ENCODE data around the gene CLCA2.

Gene CLCA2

GRCh38 chr1:86487811-86488141 is 63.8 kb downstream of the CLCA2 start:
- Histone ChIP-seq H3K4me1 (ENCODE audit: insufficient read depth, poor library complexity, severe bottlenecking) (no peaks in the 10 kb centered on the region), H3K36me3 (ENCODE audit: low read depth) (no peaks in the 10 kb centered on the region), H3K27me3 (ENCODE audit: insufficient read depth, poor library complexity, severe bottlenecking) (no peaks in the 10 kb centered on the region), H3K27ac (ENCODE audit: poor library complexity, severe bottlenecking) (no peak overlapping the region), H3K4me3 (ENCODE audit: severe bottlenecking) (no peak overlapping the region), H3K9me3 (ENCODE audit: severe bottlenecking) (no peaks in the 10 kb centered on the region)
- no peak for DNase-seq (ENCODE audit: low spot score)
- TF ChIP-seq CTCF (IDR thresholded peaks at IDR 0.05; ENCODE audit: poor library complexity, severe bottlenecking), result no peak
- no peak for ATAC-seq (ENCODE audit: low read depth)

GRCh38 chr1:86489242-86489878 is 65.4 kb downstream of the CLCA2 start:
- no peak for TF ChIP-seq CTCF (IDR thresholded peaks at IDR 0.05; ENCODE audit: poor library complexity, severe bottlenecking)

GRCh38 chr1:86491171-86491950 is 67.4 kb downstream of the CLCA2 start:
- Histone ChIP-seq H3K4me1 (ENCODE audit: insufficient read depth, poor library complexity, severe bottlenecking) (no peaks in the 10 kb centered on the region), H3K27me3 (ENCODE audit: insufficient read depth, poor library complexity, severe bottlenecking) (no peaks in the 10 kb centered on the region), H3K9me3 (ENCODE audit: severe bottlenecking) (no peaks in the 10 kb centered on the region), H3K36me3 (ENCODE audit: low read depth) (no peaks in the 10 kb centered on the region), H3K27ac (ENCODE audit: poor library complexity, severe bottlenecking) (no peak overlapping the region), H3K4me3 (ENCODE audit: severe bottlenecking) (no peak overlapping the region)
- TF ChIP-seq CTCF (IDR thresholded peaks at IDR 0.05; ENCODE audit: poor library complexity, severe bottlenecking), result no peak
- DNase-seq (ENCODE audit: low spot score), result no peak
- ATAC-seq (ENCODE audit: low read depth), result no peak

More at GRCh38 chr1:86489242-86489878, 65.4 kb downstream of the CLCA2 start:
- Histone ChIP-seq H3K27me3 (ENCODE audit: insufficient read depth, poor library complexity, severe bottlenecking) (no peaks in the 10 kb centered on the region), H3K4me1 (ENCODE audit: insufficient read depth, poor library complexity, severe bottlenecking) (no peaks in the 10 kb centered on the region), H3K9me3 (ENCODE audit: severe bottlenecking) (no peaks in the 10 kb centered on the region), H3K4me3 (ENCODE audit: severe bottlenecking) (no peak overlapping the region), H3K36me3 (ENCODE audit: low read depth) (no peaks in the 10 kb centered on the region), H3K27ac (ENCODE audit: poor library complexity, severe bottlenecking) (no peak overlapping the region)
- no peak for DNase-seq (ENCODE audit: low spot score)
- no peak for ATAC-seq (ENCODE audit: low read depth)

- no peak for DNase-seq (ENCODE audit: low spot score)
- Histone ChIP-seq H3K27me3 (ENCODE audit: insufficient read depth, poor library complexity, severe bottlenecking) (no peaks in the 10 kb centered on the region), H3K27ac (ENCODE audit: poor library complexity, severe bottlenecking) (no peak overlapping the region), H3K4me1 (ENCODE audit: insufficient read depth, poor library complexity, severe bottlenecking) (peaks cover 5% of the 10 kb centered on the region), H3K9me3 (ENCODE audit: severe bottlenecking) (no peaks in the 10 kb centered on the region), H3K36me3 (ENCODE audit: low read depth) (no peaks in the 10 kb centered on the region), H3K4me3 (ENCODE audit: severe bottlenecking) (no peak overlapping the region)
- no peak for TF ChIP-seq CTCF (IDR thresholded peaks at IDR 0.05; ENCODE audit: poor library complexity, severe bottlenecking)
- ATAC-seq (ENCODE audit: low read depth), result no peak
Measured at GRCh38 chr1:86498281-86498680, 74.3 kb downstream of the CLCA2 start.

All from RWPE2 (cell line).